Activated CD4-positive, alpha-beta T cell treated with anti-CD3 and anti-CD28 coated beads for 4 hours (primary cell): ENCODE measurements around the gene THOP1.
A peak's percentile ranks its signal among the peaks of the same experiment; 100 is the strongest.

Source experiments
- DNase-seq, 2 donors: peaks; one replicate each; pipeline ENCODE4 v3.0.0-alpha.2; 2020

Gene THOP1

GRCh38 chr19:2856457-2857050 is 71.3 kb downstream of the THOP1 start:
- peak in 1 of 2 donors; percentile 12 for DNase-seq

GRCh38 chr19:2858864-2859263 is 73.6 kb downstream of the THOP1 start:
- DNase-seq: no peak

GRCh38 chr19:2863816-2864215 is 78.5 kb downstream of the THOP1 start:
- no peak for DNase-seq
